ENCODE measurements around the gene PDE4C. TPM values are rescaled to one million over a fixed set of nuclear protein-coding genes. Genes with fewer than 3 reads are reported as not detected.
A peak's percentile ranks its signal among the peaks of the same experiment; 100 is the strongest.

The PDE4C gene
- total RNA-seq, 2 experiments from 2014 or later: 0.13 to 0.18 TPM

DNA sequence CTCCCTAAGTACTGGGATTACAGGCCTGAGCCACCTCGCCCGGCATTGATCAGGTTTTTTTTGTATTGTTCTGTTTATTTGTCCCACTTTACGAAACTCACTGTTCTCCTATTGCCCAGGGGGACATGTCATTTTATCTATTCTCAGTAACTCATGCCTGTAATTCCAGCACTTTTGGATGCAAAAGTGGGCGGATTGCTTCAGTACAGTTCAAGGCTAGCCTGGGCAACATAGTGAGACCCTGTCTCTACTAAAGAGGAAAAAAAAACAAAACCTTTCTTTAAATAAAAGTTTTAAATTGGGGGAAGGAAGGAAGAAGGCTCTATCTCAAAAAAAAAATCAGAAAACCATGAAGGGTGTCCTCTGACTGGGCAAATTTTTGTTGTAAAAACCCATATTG lies 36.0 kb downstream of the PDE4C start:
- H3K9me3 Mint-ChIP-seq: no peaks in the 10 kb centered on the region
- H3K4me3 Mint-ChIP-seq: no peak overlapping the region
- H3K27me3 Mint-ChIP-seq: no peaks in the 10 kb centered on the region
- H3K4me1 Mint-ChIP-seq: peaks cover 23% of the 10 kb centered on the region
- DNase-seq: no peak
- ChIA-PET CTCF (no interaction called here), POLR2A (no interaction called here)
- H3K36me3 Mint-ChIP-seq (ENCODE audit: low read depth): no peaks in the 10 kb centered on the region
- H3K27ac Mint-ChIP-seq: no peak overlapping the region

GRCh38 chr19:18185538-18185937 lies 40.7 kb downstream of the PDE4C start:
- no peaks in the 10 kb centered on the region for H3K4me1 Mint-ChIP-seq
- no peaks in the 10 kb centered on the region for H3K9me3 Mint-ChIP-seq
- H3K4me3 Mint-ChIP-seq: no peak overlapping the region
- DNase-seq: no peak
- no peak overlapping the region for H3K27ac Mint-ChIP-seq
- CTCF ChIA-PET: interaction anchor here (0.6 kb wide), 1 partner anchor 209 kb away, joined by 3 read pairs; no protein-coding TSS in a partner anchor
- POLR2A ChIA-PET: interaction anchor here (2.1 to 2.6 kb wide), 2 partner anchors 10 to 11 kb away, joined by 7 to 10 read pairs; no protein-coding TSS in a partner anchor
- no peaks in the 10 kb centered on the region for H3K27me3 Mint-ChIP-seq
- H3K36me3 Mint-ChIP-seq (ENCODE audit: low read depth): no peaks in the 10 kb centered on the region

DNA sequence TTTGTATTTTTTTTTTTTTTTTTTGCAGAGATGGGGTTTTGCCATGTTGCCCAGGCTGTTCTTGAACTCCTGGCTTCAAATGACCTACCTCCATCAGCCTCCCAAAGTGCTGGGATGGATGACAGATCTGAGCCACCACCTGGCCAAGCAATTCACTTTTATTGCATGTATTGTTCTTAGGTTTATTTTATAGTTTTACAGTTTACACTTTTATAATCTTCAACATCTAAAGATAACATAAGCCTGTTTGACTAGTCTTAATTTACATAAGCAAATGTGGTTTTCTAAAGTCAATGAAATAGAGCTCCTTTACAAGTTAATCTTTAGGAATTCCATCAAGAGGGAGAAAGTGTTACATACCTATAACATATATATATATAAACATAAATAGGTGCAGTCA lies 42.7 kb downstream of the PDE4C start:
- H3K9me3 Mint-ChIP-seq: no peaks in the 10 kb centered on the region

GRCh38 chr19:18179957-18180356 lies 46.3 kb downstream of the PDE4C start:
- POLR2A ChIA-PET: no interaction called here
- Mint-ChIP-seq H3K27me3 (no peaks in the 10 kb centered on the region), H3K27ac (no peak overlapping the region), H3K4me1 (peaks cover 6% of the 10 kb centered on the region), H3K9me3 (no peaks in the 10 kb centered on the region), H3K4me3 (no peak overlapping the region), H3K36me3 (ENCODE audit: low read depth) (peaks cover 21% of the 10 kb centered on the region)
- CTCF ChIA-PET: interaction anchor here (1.2 kb wide), 1 partner anchor 172 kb away, joined by 3 read pairs; the partner anchor contains the start of gene ARRDC2
- DNase-seq: no peak

More for the DNA sequence above, 42.7 kb downstream of the PDE4C start:
- H3K27ac Mint-ChIP-seq: no peak overlapping the region
- no peak for DNase-seq
- peaks cover 3% of the 10 kb centered on the region for H3K36me3 Mint-ChIP-seq (ENCODE audit: low read depth)
- no peaks in the 10 kb centered on the region for H3K27me3 Mint-ChIP-seq
- ChIA-PET CTCF (interaction anchor here (0.6 to 1.9 kb wide), 4 partner anchors 8 to 251 kb away, joined by 3 to 7 read pairs (median 4); partner anchors contain the start of gene CCDC124), POLR2A (interaction anchor here (2.6 kb wide), 1 partner anchor 8 kb away, joined by 10 read pairs; no protein-coding TSS in a partner anchor)
- no peaks in the 10 kb centered on the region for H3K4me1 Mint-ChIP-seq
- H3K4me3 Mint-ChIP-seq: no peak overlapping the region

DNA sequence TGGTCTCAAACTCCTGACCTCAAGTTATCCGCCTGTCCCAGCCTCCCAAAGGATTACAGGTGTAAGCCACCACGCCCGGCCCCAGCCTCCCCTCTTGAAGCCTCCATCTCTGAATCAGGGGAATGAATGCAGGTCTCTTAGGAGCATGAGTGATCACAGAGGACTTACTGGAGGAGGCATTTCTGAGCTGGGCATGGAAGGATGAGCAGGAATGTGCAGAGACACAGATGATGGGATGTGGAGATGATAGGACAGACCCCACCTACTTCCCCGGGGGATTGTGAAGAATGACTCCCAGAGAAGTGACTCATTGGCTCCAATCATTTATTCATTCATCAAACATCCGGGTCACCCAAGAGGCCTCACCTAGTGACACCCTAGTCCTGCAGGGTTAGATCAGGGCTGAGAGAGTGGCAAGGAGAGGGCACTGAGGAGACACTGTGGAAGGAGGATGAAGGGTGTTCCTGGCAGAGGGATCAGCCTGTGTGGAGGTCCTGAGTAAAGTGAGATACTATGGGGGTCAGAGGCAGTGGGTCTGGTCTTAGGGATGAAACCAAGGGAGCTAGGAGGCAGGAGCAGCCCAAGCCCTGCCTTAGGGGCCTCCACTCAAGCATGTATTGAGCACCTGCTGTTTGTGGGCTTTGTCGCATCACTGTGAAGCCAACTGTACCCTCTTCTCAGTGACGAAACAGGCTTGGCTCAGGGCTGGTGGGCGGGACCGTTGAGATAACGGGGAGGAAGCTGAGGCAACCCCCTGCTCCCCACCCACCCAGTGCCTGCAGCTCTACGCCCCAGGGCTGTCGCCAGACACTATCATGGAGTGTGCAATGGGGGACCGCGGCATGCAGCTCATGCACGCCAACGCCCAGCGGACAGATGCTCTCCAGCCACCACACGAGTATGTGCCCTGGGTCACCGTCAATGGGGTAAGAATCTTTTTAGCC lies 49.6 kb downstream of the PDE4C start:
- POLR2A ChIA-PET: interaction anchor here (1.5 kb wide), 1 partner anchor 25 kb away, joined by 3 read pairs; no protein-coding TSS in a partner anchor
- Mint-ChIP-seq H3K27ac (no peak overlapping the region), H3K9me3 (no peaks in the 10 kb centered on the region), H3K4me1 (peaks cover 26% of the 10 kb centered on the region), H3K27me3 (no peaks in the 10 kb centered on the region), H3K4me3 (no peak overlapping the region), H3K36me3 (ENCODE audit: low read depth) (peaks cover 21% of the 10 kb centered on the region)
- no peak for DNase-seq
- CTCF ChIA-PET: interaction anchor here (0.6 to 1.7 kb wide), 3 partner anchors 9 to 85 kb away, joined by 3 to 7 read pairs (median 4); partner anchors contain the start of gene MPV17L2

DNA sequence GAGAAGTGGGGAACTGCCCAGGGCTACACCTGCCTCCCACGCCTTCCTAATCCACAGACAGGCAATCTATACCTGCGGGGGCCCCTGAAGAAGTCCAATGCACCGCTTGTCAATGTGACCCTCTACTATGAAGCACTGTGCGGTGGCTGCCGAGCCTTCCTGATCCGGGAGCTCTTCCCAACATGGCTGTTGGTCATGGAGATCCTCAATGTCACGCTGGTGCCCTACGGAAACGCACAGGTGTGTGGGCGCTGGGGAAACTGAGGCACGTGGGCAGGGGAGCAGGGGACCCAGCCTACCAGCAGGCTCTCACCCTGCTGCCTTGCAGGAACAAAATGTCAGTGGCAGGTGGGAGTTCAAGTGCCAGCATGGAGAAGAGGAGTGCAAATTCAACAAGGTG lies 51.3 kb downstream of the PDE4C start:
- H3K36me3 Mint-ChIP-seq (ENCODE audit: low read depth): peaks cover 21% of the 10 kb centered on the region
- H3K4me3 Mint-ChIP-seq: peak overlapping the region; percentile 85
- POLR2A ChIA-PET: interaction anchor here (0.7 to 2.2 kb wide), 5 partner anchors 9 to 148 kb away, joined by 3 to 10 read pairs (median 7); partner anchors contain the start of gene LSM4
- peaks cover 26% of the 10 kb centered on the region for H3K4me1 Mint-ChIP-seq
- peak overlapping the region; percentile 26 for H3K27ac Mint-ChIP-seq
- CTCF ChIA-PET: interaction anchor here (1.2 to 2.0 kb wide), 4 partner anchors 15 to 154 kb away, joined by 3 to 9 read pairs (median 4); partner anchors contain the start of gene MPV17L2
- no peak for DNase-seq
- no peaks in the 10 kb centered on the region for H3K9me3 Mint-ChIP-seq
- no peaks in the 10 kb centered on the region for H3K27me3 Mint-ChIP-seq

Other genes starting within 250 kb of the PDE4C start
- 10 to 100 TPM; 60.7 to 62.0 TPM for gene ARRDC2, start 218.3 kb downstream of the PDE4C start, total RNA-seq
- gene IL12RB1, start 139.5 kb downstream of the PDE4C start, total RNA-seq: 10 to 100 TPM; 66.1 to 70.6 TPM
- gene MAST3, start 128.7 kb downstream of the PDE4C start, total RNA-seq: 10 to 100 TPM; 29.2 to 29.9 TPM
- 10 to 100 TPM; 10.9 to 11.3 TPM for gene PIK3R2, start 73.3 kb downstream of the PDE4C start, total RNA-seq
- gene IFI30, start 52.6 kb downstream of the PDE4C start, total RNA-seq: 10 to 100 TPM; 48.0 to 55.6 TPM
- gene MPV17L2, start 33.2 kb downstream of the PDE4C start, total RNA-seq: 1 to 10 TPM; 6.2 to 6.3 TPM
- 1 to 10 TPM; 3.7 to 5.3 TPM for gene RAB3A, start 22.4 kb downstream of the PDE4C start, total RNA-seq
- gene IQCN, start 48.0 kb upstream of the PDE4C start, total RNA-seq: 1 to 10 TPM; 1.6 to 1.7 TPM
- 100 to 1,000 TPM; 390 to 402 TPM for gene JUND, start 55.2 kb upstream of the PDE4C start, total RNA-seq
- 100 to 1,000 TPM; 180 to 186 TPM for gene LSM4, start 96.6 kb upstream of the PDE4C start, total RNA-seq
- gene PGPEP1, start 114.2 kb upstream of the PDE4C start, total RNA-seq: 10 to 100 TPM; 42.7 to 44.0 TPM
- gene GDF15, start 159.7 kb upstream of the PDE4C start, total RNA-seq: not detected
- gene LRRC25, start 171.2 kb upstream of the PDE4C start, total RNA-seq: not detected
- 100 to 1,000 TPM; 140 to 153 TPM for gene SSBP4, start 193.0 kb upstream of the PDE4C start, total RNA-seq
- 10 to 100 TPM; 16.7 to 18.0 TPM for gene ISYNA1, start 211.7 kb upstream of the PDE4C start, total RNA-seq